ENCODE measurements around the gene NT5C1B.

Gene NT5C1B

GRCh38 chr2:18580606-18581005 is 8.8 kb downstream of the NT5C1B start:
- Histone ChIP-seq H3K27ac (ENCODE audit: low read depth, low read length) (no peak overlapping the region), H3K36me3 (ENCODE audit: control insufficient read depth, insufficient read depth, low read length) (no peaks in the 10 kb centered on the region), H3K27me3 (ENCODE audit: control insufficient read depth, insufficient read depth, low read length) (no peaks in the 10 kb centered on the region), H3K9me3 (ENCODE audit: control insufficient read depth, insufficient read depth, low read length) (no peaks in the 10 kb centered on the region), H3K4me1 (ENCODE audit: control insufficient read depth, insufficient read depth, low read length) (no peaks in the 10 kb centered on the region), H3K9ac (ENCODE audit: low read depth, low read length) (no peak overlapping the region), H3K4me3 (ENCODE audit: low read depth, low read length) (no peak overlapping the region)

GRCh38 chr2:18578033-18578432 is 11.3 kb downstream of the NT5C1B start:
- no peaks in the 10 kb centered on the region for H3K9me3 ChIP-seq (ENCODE audit: control insufficient read depth, insufficient read depth, low read length)
- no peaks in the 10 kb centered on the region for H3K4me1 ChIP-seq (ENCODE audit: control insufficient read depth, insufficient read depth, low read length)
- no peaks in the 10 kb centered on the region for H3K36me3 ChIP-seq (ENCODE audit: control insufficient read depth, insufficient read depth, low read length)
- H3K4me3 ChIP-seq (ENCODE audit: low read depth, low read length), result no peak overlapping the region
- no peaks in the 10 kb centered on the region for H3K27me3 ChIP-seq (ENCODE audit: control insufficient read depth, insufficient read depth, low read length)
- H3K27ac ChIP-seq (ENCODE audit: low read depth, low read length), result no peak overlapping the region
- no peak overlapping the region for H3K9ac ChIP-seq (ENCODE audit: low read depth, low read length)

GRCh38 chr2:18566145-18566769 is 23.1 kb downstream of the NT5C1B start:
- no peaks in the 10 kb centered on the region for H3K27me3 ChIP-seq (ENCODE audit: control insufficient read depth, insufficient read depth, low read length)
- H3K4me3 ChIP-seq (ENCODE audit: low read depth, low read length), result no peak overlapping the region
- no peaks in the 10 kb centered on the region for H3K9me3 ChIP-seq (ENCODE audit: control insufficient read depth, insufficient read depth, low read length)
- H3K27ac ChIP-seq (ENCODE audit: low read depth, low read length), result no peak overlapping the region
- peaks cover 8% of the 10 kb centered on the region; the same call in 1 of the 2 replicates for H3K4me1 ChIP-seq (ENCODE audit: control insufficient read depth, insufficient read depth, low read length)
- no peaks in the 10 kb centered on the region for H3K36me3 ChIP-seq (ENCODE audit: control insufficient read depth, insufficient read depth, low read length)
- no peak overlapping the region for H3K9ac ChIP-seq (ENCODE audit: low read depth, low read length)

- no peaks in the 10 kb centered on the region for H3K27me3 ChIP-seq (ENCODE audit: control insufficient read depth, insufficient read depth, low read length)
- H3K4me1 ChIP-seq (ENCODE audit: control insufficient read depth, insufficient read depth, low read length), result peaks cover 9% of the 10 kb centered on the region
- H3K27ac ChIP-seq (ENCODE audit: low read depth, low read length), result no peak overlapping the region
- 0 out of 2 replicates have a peak overlapping the region, but pooled peaks have one; percentile 63 for H3K9ac ChIP-seq (ENCODE audit: low read depth, low read length)
- H3K36me3 ChIP-seq (ENCODE audit: control insufficient read depth, insufficient read depth, low read length), result 0 out of 2 replicates have a peak, but pooled peaks cover 2% of the 10 kb centered on the region
- H3K4me3 ChIP-seq (ENCODE audit: low read depth, low read length), result peak overlapping the region; percentile 96
- H3K9me3 ChIP-seq (ENCODE audit: control insufficient read depth, insufficient read depth, low read length), result no peaks in the 10 kb centered on the region
Measured at GRCh38 chr2:18560797-18561085, 28.6 kb downstream of the NT5C1B start.

GRCh38 chr2:18560031-18560796 is 29.2 kb downstream of the NT5C1B start, which contains the start of gene RDH14:
TSS of gene RDH14 (minus strand) at chr2:18560653. CDS start at chr2:18560572, 81 bp downstream.
- H3K4me1 ChIP-seq (ENCODE audit: control insufficient read depth, insufficient read depth, low read length), result peaks cover 9% of the 10 kb centered on the region
- peak within 1 kb of the TSS; percentile 84 for H3K27ac ChIP-seq (ENCODE audit: low read depth, low read length)
- H3K9me3 ChIP-seq (ENCODE audit: control insufficient read depth, insufficient read depth, low read length), result no peaks in the 10 kb centered on the region
- peaks cover 7% of the 10 kb centered on the region for H3K36me3 ChIP-seq (ENCODE audit: control insufficient read depth, insufficient read depth, low read length)
- H3K9ac ChIP-seq (ENCODE audit: low read depth, low read length), result peak within 1 kb of the TSS; percentile 84
- peak within 1 kb of the TSS; percentile 96 for H3K4me3 ChIP-seq (ENCODE audit: low read depth, low read length)
- H3K27me3 ChIP-seq (ENCODE audit: control insufficient read depth, insufficient read depth, low read length), result no peaks in the 10 kb centered on the region

- Histone ChIP-seq H3K9ac (ENCODE audit: low read depth, low read length) (peak overlapping the region; percentile 84), H3K4me1 (ENCODE audit: control insufficient read depth, insufficient read depth, low read length) (peaks cover 9% of the 10 kb centered on the region), H3K27ac (ENCODE audit: low read depth, low read length) (peak overlapping the region; percentile 84), H3K36me3 (ENCODE audit: control insufficient read depth, insufficient read depth, low read length) (peaks cover 13% of the 10 kb centered on the region), H3K9me3 (ENCODE audit: control insufficient read depth, insufficient read depth, low read length) (no peaks in the 10 kb centered on the region), H3K4me3 (ENCODE audit: low read depth, low read length) (peak overlapping the region; percentile 96), H3K27me3 (ENCODE audit: control insufficient read depth, insufficient read depth, low read length) (no peaks in the 10 kb centered on the region)
Measured at GRCh38 chr2:18559531-18560030, 29.8 kb downstream of the NT5C1B start.

GRCh38 chr2:18558458-18558857 is 30.9 kb downstream of the NT5C1B start:
- no peak overlapping the region for H3K4me3 ChIP-seq (ENCODE audit: low read depth, low read length)
- no peak overlapping the region for H3K27ac ChIP-seq (ENCODE audit: low read depth, low read length)
- H3K4me1 ChIP-seq (ENCODE audit: control insufficient read depth, insufficient read depth, low read length), result peaks cover 9% of the 10 kb centered on the region
- peaks cover 19% of the 10 kb centered on the region for H3K36me3 ChIP-seq (ENCODE audit: control insufficient read depth, insufficient read depth, low read length)
- no peaks in the 10 kb centered on the region for H3K9me3 ChIP-seq (ENCODE audit: control insufficient read depth, insufficient read depth, low read length)
- no peak overlapping the region for H3K9ac ChIP-seq (ENCODE audit: low read depth, low read length)
- H3K27me3 ChIP-seq (ENCODE audit: control insufficient read depth, insufficient read depth, low read length), result no peaks in the 10 kb centered on the region

- no peaks in the 10 kb centered on the region for H3K9me3 ChIP-seq (ENCODE audit: control insufficient read depth, insufficient read depth, low read length)
- peaks cover 9% of the 10 kb centered on the region for H3K4me1 ChIP-seq (ENCODE audit: control insufficient read depth, insufficient read depth, low read length)
- H3K27ac ChIP-seq (ENCODE audit: low read depth, low read length), result no peak overlapping the region
- no peak overlapping the region for H3K4me3 ChIP-seq (ENCODE audit: low read depth, low read length)
- H3K27me3 ChIP-seq (ENCODE audit: control insufficient read depth, insufficient read depth, low read length), result no peaks in the 10 kb centered on the region
- H3K36me3 ChIP-seq (ENCODE audit: control insufficient read depth, insufficient read depth, low read length), result peaks cover 19% of the 10 kb centered on the region
- no peak overlapping the region for H3K9ac ChIP-seq (ENCODE audit: low read depth, low read length)
Measured at GRCh38 chr2:18557121-18557520, 32.2 kb downstream of the NT5C1B start.

GRCh38 chr2:18552351-18553077 is 36.9 kb downstream of the NT5C1B start:
- no peak overlapping the region for H3K4me3 ChIP-seq (ENCODE audit: low read depth, low read length)
- no peaks in the 10 kb centered on the region for H3K4me1 ChIP-seq (ENCODE audit: control insufficient read depth, insufficient read depth, low read length)
- peaks cover 19% of the 10 kb centered on the region for H3K36me3 ChIP-seq (ENCODE audit: control insufficient read depth, insufficient read depth, low read length)
- H3K27me3 ChIP-seq (ENCODE audit: control insufficient read depth, insufficient read depth, low read length), result no peaks in the 10 kb centered on the region
- H3K9ac ChIP-seq (ENCODE audit: low read depth, low read length), result no peak overlapping the region
- H3K9me3 ChIP-seq (ENCODE audit: control insufficient read depth, insufficient read depth, low read length), result no peaks in the 10 kb centered on the region
- no peak overlapping the region for H3K27ac ChIP-seq (ENCODE audit: low read depth, low read length)

- Histone ChIP-seq H3K9ac (ENCODE audit: low read depth, low read length) (no peak overlapping the region), H3K4me3 (ENCODE audit: low read depth, low read length) (no peak overlapping the region), H3K4me1 (ENCODE audit: control insufficient read depth, insufficient read depth, low read length) (peaks cover 5% of the 10 kb centered on the region), H3K27ac (ENCODE audit: low read depth, low read length) (no peak overlapping the region), H3K9me3 (ENCODE audit: control insufficient read depth, insufficient read depth, low read length) (no peaks in the 10 kb centered on the region), H3K36me3 (ENCODE audit: control insufficient read depth, insufficient read depth, low read length) (peaks cover 19% of the 10 kb centered on the region), H3K27me3 (ENCODE audit: control insufficient read depth, insufficient read depth, low read length) (no peaks in the 10 kb centered on the region)
Measured at GRCh38 chr2:18551623-18552022, 37.7 kb downstream of the NT5C1B start.

- H3K4me3 ChIP-seq (ENCODE audit: low read depth, low read length), result no peak overlapping the region
- H3K27ac ChIP-seq (ENCODE audit: low read depth, low read length), result no peak overlapping the region
- H3K9me3 ChIP-seq (ENCODE audit: control insufficient read depth, insufficient read depth, low read length), result no peaks in the 10 kb centered on the region
- no peaks in the 10 kb centered on the region for H3K27me3 ChIP-seq (ENCODE audit: control insufficient read depth, insufficient read depth, low read length)
- H3K9ac ChIP-seq (ENCODE audit: low read depth, low read length), result no peak overlapping the region
- H3K4me1 ChIP-seq (ENCODE audit: control insufficient read depth, insufficient read depth, low read length), result peaks cover 9% of the 10 kb centered on the region
- peaks cover 19% of the 10 kb centered on the region for H3K36me3 ChIP-seq (ENCODE audit: control insufficient read depth, insufficient read depth, low read length)
Measured at GRCh38 chr2:18551169-18551568, 38.2 kb downstream of the NT5C1B start.

All from HUES48 (cell line).